Nephron progenitor cell (in vitro differentiated cells): ENCODE results near the gene HYCC1.

Experiments used
- DNase-seq: peaks from one replicate; pipeline ENCODE4 v3.0.0; 2021
- H3K27ac Mint-ChIP-seq: 2 replicates; pipeline ENCODE4 v1.8.0; 2021; ENCODE audit warnings: mild to moderate bottlenecking, moderate library complexity, mixed read lengths
- H3K27me3 Mint-ChIP-seq: 2 replicates; pipeline ENCODE4 v1.8.0; 2021; ENCODE audit warnings: mild to moderate bottlenecking, low read depth, mixed read lengths; ENCODE audit not compliant: poor library complexity
- H3K36me3 Mint-ChIP-seq: 2 replicates; pipeline ENCODE4 v1.8.0; 2021; ENCODE audit warnings: low read depth, mixed read lengths
- H3K4me1 Mint-ChIP-seq: 2 replicates; pipeline ENCODE4 v1.8.0; 2021; ENCODE audit warnings: mixed read lengths
- H3K4me3 Mint-ChIP-seq: 2 replicates; pipeline ENCODE4 v1.8.0; 2021; ENCODE audit warnings: mild to moderate bottlenecking, moderate library complexity, mixed read lengths
- H3K9me3 Mint-ChIP-seq: 2 replicates; pipeline ENCODE4 v1.8.0; 2021; ENCODE audit warnings: mild to moderate bottlenecking, moderate library complexity, mixed read lengths
- CTCF ChIP-seq: fragments of 200-600 bp; sonication (generic); IDR thresholded peaks from 2 replicates; pipeline ENCODE4 v1.5.0; 2021; ENCODE audit warnings: antibody characterized with exemption

HYCC1 gene

GRCh38 chr7:22998519-22998896 lies 15.4 kb downstream of the HYCC1 start:
- Mint-ChIP-seq H3K27me3 (no peaks in the 10 kb centered on the region), H3K4me1 (peaks cover 8% of the 10 kb centered on the region), H3K4me3 (no peak overlapping the region), H3K36me3 (no peaks in the 10 kb centered on the region), H3K9me3 (no peaks in the 10 kb centered on the region), H3K27ac (no peak overlapping the region)
- no peak for TF ChIP-seq CTCF
- DNase-seq: no peak

- H3K4me3 Mint-ChIP-seq: no peak overlapping the region
- H3K27ac Mint-ChIP-seq: no peak overlapping the region
- no peaks in the 10 kb centered on the region for H3K27me3 Mint-ChIP-seq
- peaks cover 7% of the 10 kb centered on the region for H3K4me1 Mint-ChIP-seq
- H3K9me3 Mint-ChIP-seq: no peaks in the 10 kb centered on the region
- H3K36me3 Mint-ChIP-seq: no peaks in the 10 kb centered on the region
- DNase-seq: no peak
- TF ChIP-seq CTCF: no peak
Observed at GRCh38 chr7:22997871-22998518, 15.9 kb downstream of the HYCC1 start.

- no peak overlapping the region for H3K27ac Mint-ChIP-seq
- no peaks in the 10 kb centered on the region for H3K9me3 Mint-ChIP-seq
- H3K27me3 Mint-ChIP-seq: no peaks in the 10 kb centered on the region
- no peak for TF ChIP-seq CTCF
- no peaks in the 10 kb centered on the region for H3K36me3 Mint-ChIP-seq
- no peak for DNase-seq
- H3K4me1 Mint-ChIP-seq: peaks cover 7% of the 10 kb centered on the region
- no peak overlapping the region for H3K4me3 Mint-ChIP-seq
Observed at GRCh38 chr7:22996470-22996869, 17.5 kb downstream of the HYCC1 start.

- Mint-ChIP-seq H3K36me3 (peaks cover 7% of the 10 kb centered on the region), H3K9me3 (no peaks in the 10 kb centered on the region), H3K27me3 (no peaks in the 10 kb centered on the region), H3K4me3 (no peak overlapping the region), H3K27ac (no peak overlapping the region), H3K4me1 (peaks cover 7% of the 10 kb centered on the region)
- no peak for TF ChIP-seq CTCF
- DNase-seq: no peak
Observed at GRCh38 chr7:22995011-22995410, 18.9 kb downstream of the HYCC1 start.

GRCh38 chr7:22992874-22993840 lies 20.8 kb downstream of the HYCC1 start:
- TF ChIP-seq CTCF: no peak
- Mint-ChIP-seq H3K4me3 (no peak overlapping the region), H3K4me1 (peaks cover 7% of the 10 kb centered on the region), H3K27me3 (no peaks in the 10 kb centered on the region), H3K36me3 (peaks cover 13% of the 10 kb centered on the region), H3K27ac (no peak overlapping the region), H3K9me3 (no peaks in the 10 kb centered on the region)
- DNase-seq: no peak
